Right atrium auricular region (tissue), 2 donors: ENCODE data around the gene SPATA13. TPM values are rescaled to one million over a fixed set of nuclear protein-coding genes. Genes with fewer than 3 reads are reported as not detected.

Source experiments
- DNase-seq: peaks from one replicate; pipeline ENCODE4 v3.0.0-alpha.2; 2019; ENCODE audit warnings: low spot score
- H3K27ac ChIP-seq, 2 donors: fragments of 200-600 bp; sonication (generic); 1 replicate in 1 of 2; 2 replicates in 1 of 2; pipeline ENCODE4 v1.5.1; 2016 to 2019
- H3K27me3 ChIP-seq, 2 donors: fragments of 200-600 bp; sonication (generic); one replicate each; pipeline versions ENCODE4 v1.5.1 to v1.6.0; 2017 to 2019
- H3K36me3 ChIP-seq: fragments of 200-600 bp; sonication (generic); one replicate; pipeline ENCODE4 v1.5.1; 2016
- H3K4me1 ChIP-seq, 2 donors: fragments of 200-600 bp; sonication (generic); one replicate each; pipeline versions ENCODE4 v1.5.1 to v1.6.0; 2017 to 2019
- H3K4me3 ChIP-seq, 2 donors: fragments of 200-600 bp; sonication (generic); 1 replicate in 1 of 2; 2 replicates in 1 of 2; pipeline ENCODE4 v1.5.1; 2017 to 2019; ENCODE audit warnings: mild to moderate bottlenecking in 1 of 2, moderate library complexity in 1 of 2
- H3K9me3 ChIP-seq, 2 donors: fragments of 200-600 bp; sonication (generic); one replicate each; pipeline ENCODE4 v1.5.1; 2019
- CTCF ChIP-seq, 2 donors: fragments of 200-600 bp; sonication (generic); IDR thresholded peaks; one replicate each; pipeline ENCODE4 v1.5.1; 2019; ENCODE audit warnings: antibody characterized with exemption in 2 of 2
- total RNA-seq, 2 donors: library from RNA; depleted of rRNA; stranded (reverse); fragments of >200 nt; gene quantifications; one replicate each; pipeline ENCODE4 v1.1.0, GENCODE V29; 2016

The SPATA13 gene
- total RNA-seq, 2 donors from 2014 or later = 10.0 to 14.1 TPM

GRCh38 chr13:24162604-24163003, 2.1 kb downstream of the SPATA13 start:
- no peaks in the 10 kb centered on the region for H3K9me3 ChIP-seq
- peaks cover 0 to 33% of the 10 kb centered on the region in 2 donors for H3K4me1 ChIP-seq
- H3K27ac ChIP-seq = no peak overlapping the region
- no peak for DNase-seq
- peak overlapping the region in 1 of 2 donors; percentile 80 for H3K4me3 ChIP-seq
- no peak for TF ChIP-seq CTCF (IDR thresholded peaks at IDR 0.05)
- no peaks in the 10 kb centered on the region for H3K27me3 ChIP-seq
- no peaks in the 10 kb centered on the region for H3K36me3 ChIP-seq

- H3K36me3 ChIP-seq = no peaks in the 10 kb centered on the region
- H3K27me3 ChIP-seq = no peaks in the 10 kb centered on the region
- no peak for DNase-seq
- H3K27ac ChIP-seq = no peak overlapping the region
- peaks cover 0 to 26% of the 10 kb centered on the region in 2 donors for H3K4me1 ChIP-seq
- H3K9me3 ChIP-seq = no peaks in the 10 kb centered on the region
- TF ChIP-seq CTCF (IDR thresholded peaks at IDR 0.05) = no peak
- no peak overlapping the region for H3K4me3 ChIP-seq
Measured at GRCh38 chr13:24165746-24166145, 5.2 kb downstream of the SPATA13 start.

GRCh38 chr13:24166561-24166960, 6.0 kb downstream of the SPATA13 start:
- H3K27me3 ChIP-seq = no peaks in the 10 kb centered on the region
- no peak for TF ChIP-seq CTCF (IDR thresholded peaks at IDR 0.05)
- H3K9me3 ChIP-seq = no peaks in the 10 kb centered on the region
- H3K36me3 ChIP-seq = no peaks in the 10 kb centered on the region
- no peak overlapping the region for H3K27ac ChIP-seq
- H3K4me1 ChIP-seq = peaks cover 0 to 18% of the 10 kb centered on the region in 2 donors
- no peak overlapping the region for H3K4me3 ChIP-seq
- no peak for DNase-seq

- H3K27ac ChIP-seq = peak overlapping the region in 1 of 2 donors; percentile 40
- no peak for TF ChIP-seq CTCF (IDR thresholded peaks at IDR 0.05)
Measured at GRCh38 chr13:24167666-24168391, 7.3 kb downstream of the SPATA13 start.

GRCh38 chr13:24168392-24168750, 7.9 kb downstream of the SPATA13 start:
- TF ChIP-seq CTCF (IDR thresholded peaks at IDR 0.05) = no peak
- peak overlapping the region in 1 of 2 donors; percentile 40 for H3K27ac ChIP-seq
- no peaks in the 10 kb centered on the region for H3K27me3 ChIP-seq

More at GRCh38 chr13:24167666-24168391, 7.3 kb downstream of the SPATA13 start:
- no peaks in the 10 kb centered on the region for H3K9me3 ChIP-seq
- no peaks in the 10 kb centered on the region for H3K27me3 ChIP-seq
- H3K36me3 ChIP-seq = no peaks in the 10 kb centered on the region
- peaks cover 0 to 6% of the 10 kb centered on the region in 2 donors for H3K4me1 ChIP-seq
- no peak for DNase-seq
- H3K4me3 ChIP-seq = no peak overlapping the region

GRCh38 chr13:24168979-24169378, 8.5 kb downstream of the SPATA13 start:
- Histone ChIP-seq H3K4me1 (peaks cover 0 to 6% of the 10 kb centered on the region in 2 donors), H3K27ac (peak overlapping the region in 1 of 2 donors; percentile 37), H3K36me3 (no peaks in the 10 kb centered on the region)

More at GRCh38 chr13:24168392-24168750, 7.9 kb downstream of the SPATA13 start:
- H3K4me3 ChIP-seq = no peak overlapping the region
- H3K36me3 ChIP-seq = no peaks in the 10 kb centered on the region
- no peak for DNase-seq
- peaks cover 0 to 6% of the 10 kb centered on the region in 2 donors for H3K4me1 ChIP-seq
- no peaks in the 10 kb centered on the region for H3K9me3 ChIP-seq

More at GRCh38 chr13:24168979-24169378, 8.5 kb downstream of the SPATA13 start:
- no peak for TF ChIP-seq CTCF (IDR thresholded peaks at IDR 0.05)
- no peak overlapping the region for H3K4me3 ChIP-seq
- no peak for DNase-seq
- no peaks in the 10 kb centered on the region for H3K27me3 ChIP-seq
- H3K9me3 ChIP-seq = no peaks in the 10 kb centered on the region
